ENCODE results near the gene PLPPR4. TPM values are rescaled to one million over a fixed set of nuclear protein-coding genes. Genes with fewer than 3 reads are reported as not detected.

Gene PLPPR4
- total and polyA plus RNA-seq, 2 experiments from 2014 or later = 0.99 to 2.3 TPM

GRCh38 chr1:99246152-99246551 lies 18.1 kb upstream of the PLPPR4 start (continued):
- TF ChIP-seq ZNF331 (CRISPR knock-in tag; IDR thresholded peaks at IDR 0.05; ENCODE audit: low read depth) = no peak
- no peak for TF ChIP-seq NANOG (IDR thresholded peaks at IDR 0.05; ENCODE audit: borderline replicate concordance)
- TF ChIP-seq JUNB (IDR thresholded peaks at IDR 0.05; ENCODE audit: unreplicated experiment) = no peak

GRCh38 chr1:99247199-99247598 lies 17.1 kb upstream of the PLPPR4 start:
- Mint-ChIP-seq H3K4me3 (no peak overlapping the region), H3K27ac (no peak overlapping the region), H3K27me3 (ENCODE audit: insufficient read depth, low read depth, poor library complexity) (peaks cover 1% of the 10 kb centered on the region), H3K4me1 (no peaks in the 10 kb centered on the region; the same call in 2 of the 3 replicates), H3K9me3 (peaks cover 4% of the 10 kb centered on the region; the same call in 2 of the 3 replicates), H3K36me3 (ENCODE audit: low read depth) (peaks cover 3% of the 10 kb centered on the region; the same call in 1 of the 3 replicates)
- TF ChIP-seq ZNF331 (CRISPR knock-in tag; IDR thresholded peaks at IDR 0.05; ENCODE audit: low read depth) = no peak
- TF ChIP-seq STAT1 (IDR thresholded peaks at IDR 0.05; ENCODE audit: unreplicated experiment) = no peak
- TF ChIP-seq ZNF114 (CRISPR knock-in tag; IDR thresholded peaks at IDR 0.05) = no peak
- TF ChIP-seq REST (IDR thresholded peaks at IDR 0.05; ENCODE audit: unreplicated experiment) = no peak
- TF ChIP-seq CREB1 (CRISPR knock-in tag; IDR thresholded peaks at IDR 0.05; ENCODE audit: low read depth) = no peak
- TF ChIP-seq EZH2phosphoT487 (IDR thresholded peaks at IDR 0.05; ENCODE audit: unreplicated experiment) = no peak
- no peak for TF ChIP-seq EZH2 (IDR thresholded peaks at IDR 0.05; ENCODE audit: low read depth, unreplicated experiment)
- TF ChIP-seq ETS1 (IDR thresholded peaks at IDR 0.05) = no peak
- no peak for TF ChIP-seq JUNB (IDR thresholded peaks at IDR 0.05; ENCODE audit: unreplicated experiment)
- no peak for TF ChIP-seq POLR2AphosphoS5 (IDR thresholded peaks at IDR 0.05; ENCODE audit: low read depth)
- TF ChIP-seq CTCF (conservative IDR thresholded peaks at IDR 0.05; ENCODE audit: low read depth in 2 of 2) = no peak
- no peak for TF ChIP-seq NANOG (IDR thresholded peaks at IDR 0.05; ENCODE audit: borderline replicate concordance)
- TF ChIP-seq ZNF462 (CRISPR knock-in tag; IDR thresholded peaks at IDR 0.05) = no peak
- no peaks in the 10 kb centered on the region for H3K36me3 ChIP-seq (ENCODE audit: insufficient read depth)
- H3K4me2 ChIP-seq = no peak overlapping the region
- H3K9me2 ChIP-seq (ENCODE audit: insufficient read depth) = peaks cover 3% of the 10 kb centered on the region; the same call in 1 of the 2 replicates
- H4K20me1 ChIP-seq (replicated peaks; ENCODE audit: insufficient read depth) = no peaks in the 10 kb centered on the region
- H2AFZ ChIP-seq = no peak overlapping the region
- no peaks in the 10 kb centered on the region for H3K79me2 ChIP-seq (replicated peaks; ENCODE audit: insufficient read depth)
- H3K4me1 ChIP-seq (ENCODE audit: insufficient read depth) = peaks cover 2% of the 10 kb centered on the region; the same call in 1 of the 2 replicates
- no peak overlapping the region for H3K27ac ChIP-seq (ENCODE audit: low read depth)
- no peak overlapping the region for H3K4me3 ChIP-seq
- DNase-seq (ENCODE audit: low spot score) (no peak), ATAC-seq (no peak)
- H3K27me3 ChIP-seq (ENCODE audit: insufficient read depth) = no peaks in the 10 kb centered on the region
- no peaks in the 10 kb centered on the region for H3F3A ChIP-seq (replicated peaks; ENCODE audit: low read depth)

All from GM23338 (cell line).